HG02623 (cell line): ENCODE measurements around the gene LINC01488.

ENCODE experiments used
- ATAC-seq: cut with Tn5 transposase; IDR thresholded peaks from one replicate; pipeline ENCODE4 v1.9.1; 2021; ENCODE audit warnings: moderate library complexity; ENCODE audit not compliant: unreplicated experiment

The LINC01488 gene

DNA sequence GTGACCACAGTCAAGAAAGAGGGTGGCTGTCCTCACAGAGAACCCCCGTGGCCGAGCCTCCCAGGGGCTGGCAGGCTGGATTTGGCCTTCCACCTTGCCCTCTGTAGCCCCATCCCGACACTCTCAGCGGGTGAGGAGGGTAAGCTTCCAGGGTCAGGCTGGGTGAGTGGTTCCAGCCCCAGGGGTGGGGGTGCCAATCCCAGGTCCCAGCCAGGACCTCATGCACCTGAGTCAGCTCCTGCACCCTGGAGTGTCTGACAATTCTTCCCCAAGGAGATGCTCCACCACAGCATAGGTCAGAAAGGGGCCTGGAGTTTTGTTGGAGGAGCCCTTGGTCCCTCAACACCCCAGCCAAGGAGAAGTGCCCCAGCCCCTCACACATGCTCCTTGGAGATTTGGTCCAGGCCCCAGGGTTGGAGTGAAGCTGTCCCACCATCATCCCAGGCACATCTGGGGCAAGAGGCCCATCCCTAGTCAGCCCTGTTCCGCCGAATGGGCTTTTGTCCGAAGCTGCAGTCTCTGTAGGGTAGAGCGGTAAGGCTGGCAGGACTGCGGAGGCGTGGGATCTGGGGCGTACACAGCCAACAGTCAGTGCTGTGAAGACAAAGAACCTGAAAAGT lies 8.4 kb downstream of the LINC01488 start:
- no peak for ATAC-seq

DNA sequence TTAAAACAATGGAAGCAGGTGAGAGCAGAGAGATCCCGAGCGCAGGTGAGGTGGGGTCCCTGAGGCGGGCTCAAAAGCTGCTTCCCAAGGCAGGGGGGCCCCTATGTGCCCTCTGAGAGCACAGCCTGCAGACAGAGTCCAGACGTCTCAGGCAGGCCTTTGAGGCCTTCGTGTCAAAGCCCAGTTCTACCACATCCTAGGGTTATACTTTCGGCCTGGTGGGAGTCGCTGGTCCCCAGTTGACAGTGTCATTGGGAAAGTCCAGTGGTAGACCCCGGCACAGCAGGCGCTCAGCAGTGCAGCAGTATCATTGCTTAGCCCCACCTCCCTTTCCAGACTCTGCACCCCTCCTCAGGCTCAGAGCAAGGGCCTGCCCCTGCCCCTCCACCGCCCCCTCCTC lies 9.1 kb downstream of the LINC01488 start:
- no peak for ATAC-seq

DNA sequence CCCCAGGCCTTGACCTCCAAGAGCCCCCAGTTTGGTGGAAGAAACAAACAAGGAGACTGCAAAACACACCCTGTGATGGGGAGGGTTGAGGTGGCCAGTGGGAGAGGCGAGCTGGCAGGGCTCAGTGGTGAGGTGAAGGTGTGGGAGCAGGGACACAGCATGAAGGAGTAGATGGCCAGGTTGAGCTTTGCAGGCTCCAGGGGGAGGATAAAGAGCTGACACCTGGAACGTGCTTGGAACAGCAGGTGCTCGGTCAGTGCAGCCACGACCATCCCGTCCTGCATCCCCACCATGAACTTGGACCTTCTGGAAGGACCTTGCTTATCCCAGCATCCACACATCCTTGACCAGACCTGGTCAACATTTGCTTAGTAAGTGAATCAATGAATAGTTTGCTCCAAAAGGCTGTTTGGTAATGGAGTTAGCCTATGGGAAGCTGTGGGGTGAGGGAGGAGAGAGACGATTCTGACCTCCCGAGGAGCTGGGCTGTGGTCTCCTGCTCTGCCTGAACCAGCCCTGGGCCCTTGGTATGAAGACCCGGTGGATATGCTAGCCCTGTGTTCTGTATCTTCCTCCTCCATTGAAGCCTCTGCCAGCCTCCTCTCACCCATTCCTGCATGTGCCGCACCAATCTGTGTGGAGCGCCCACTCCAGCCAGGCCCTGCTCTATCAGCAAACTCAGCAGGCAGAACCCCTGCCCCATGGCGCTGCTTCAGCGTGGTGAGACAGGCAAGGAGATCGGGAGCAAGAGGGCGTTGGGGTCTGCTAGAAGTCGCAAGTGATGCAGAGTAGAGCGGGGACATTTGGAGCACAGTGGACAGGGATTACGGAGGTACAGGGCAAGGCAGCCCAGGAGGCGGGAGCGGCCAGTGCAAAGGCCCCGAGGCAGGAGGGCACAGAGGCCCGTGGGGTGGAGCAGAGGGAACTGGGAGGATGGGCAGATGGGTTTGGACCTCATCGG lies 9.9 kb downstream of the LINC01488 start:
- ATAC-seq: no peak

DNA sequence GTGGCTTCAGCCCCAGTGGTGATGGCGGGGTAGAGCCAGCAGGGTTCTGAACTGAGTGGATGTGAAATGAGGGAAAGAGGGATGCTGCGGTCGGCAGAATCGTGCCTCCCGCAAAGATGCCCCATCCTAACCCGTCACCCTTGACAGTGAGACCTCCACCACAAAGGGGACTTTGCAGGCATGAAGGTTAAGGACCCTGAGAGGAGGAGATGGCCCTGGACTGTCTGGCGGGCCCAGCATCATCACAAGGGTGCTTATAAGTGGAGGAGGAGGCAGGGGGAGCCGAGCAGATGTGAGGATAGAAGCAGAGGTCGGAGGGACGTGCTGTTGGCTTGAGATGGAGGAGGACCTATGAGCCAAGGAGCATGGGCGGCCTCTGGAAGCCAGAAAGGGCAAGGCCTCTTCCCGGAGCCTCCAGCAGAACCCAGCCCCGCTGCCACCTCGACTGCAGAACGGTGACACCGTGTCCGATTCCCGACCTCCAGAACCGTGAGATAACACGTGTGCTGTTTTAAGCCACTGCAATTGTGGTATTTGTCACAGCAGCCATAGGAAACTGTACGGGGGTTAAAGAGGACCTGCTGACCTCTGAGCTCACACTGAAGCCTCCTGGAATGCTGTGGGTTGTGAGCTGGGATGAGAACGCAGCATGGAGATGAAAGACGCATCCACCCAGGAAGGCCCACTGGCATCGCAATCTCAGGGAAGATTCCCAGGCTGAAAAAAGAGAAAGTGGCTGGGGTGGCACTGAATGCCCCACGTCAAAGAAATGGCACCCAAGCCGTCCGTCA lies 10.9 kb downstream of the LINC01488 start:
- ATAC-seq: no peak

DNA sequence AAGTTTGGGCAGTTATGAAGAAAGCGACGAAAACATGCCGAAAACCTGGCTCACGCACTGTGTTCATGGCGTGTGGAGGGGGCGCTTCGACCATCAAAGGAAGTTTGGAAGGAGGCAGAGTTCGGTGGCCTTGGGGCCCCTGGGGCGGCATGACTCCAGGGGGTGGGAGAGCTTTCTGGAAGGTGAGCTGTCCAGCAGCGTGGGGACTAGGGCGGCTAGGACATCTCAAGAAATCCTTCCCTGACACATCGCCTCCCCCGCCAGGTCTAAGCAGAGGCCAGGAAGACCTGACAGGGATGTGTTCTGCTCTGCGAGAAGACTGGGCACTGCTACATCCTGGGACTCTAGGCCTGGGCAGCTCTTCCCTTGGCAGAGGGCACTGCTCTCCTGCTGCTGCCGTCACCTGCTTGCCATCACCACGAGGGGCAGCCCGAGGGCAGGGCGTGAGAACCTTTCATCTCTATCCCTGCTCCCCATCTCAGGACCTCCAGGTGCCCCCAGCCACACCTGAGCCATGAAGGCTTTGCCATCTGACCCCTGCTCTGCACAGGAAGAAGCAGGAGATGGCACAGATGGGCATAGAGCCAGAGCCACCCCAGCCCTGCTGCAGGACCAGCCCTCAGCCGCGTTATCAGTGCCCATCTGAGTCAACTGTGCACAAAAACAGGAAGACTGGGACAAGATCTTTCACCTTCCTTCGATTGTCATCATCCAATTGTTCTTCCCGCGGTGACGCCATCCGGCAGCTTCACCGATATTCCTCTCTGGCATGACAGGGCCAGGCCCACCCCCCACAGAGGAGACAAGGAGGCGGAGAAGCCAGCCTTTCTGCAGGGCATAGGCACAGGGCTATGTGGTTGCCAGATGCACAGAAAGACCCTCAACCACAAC lies 12.7 kb downstream of the LINC01488 start:
- ATAC-seq: no peak

DNA sequence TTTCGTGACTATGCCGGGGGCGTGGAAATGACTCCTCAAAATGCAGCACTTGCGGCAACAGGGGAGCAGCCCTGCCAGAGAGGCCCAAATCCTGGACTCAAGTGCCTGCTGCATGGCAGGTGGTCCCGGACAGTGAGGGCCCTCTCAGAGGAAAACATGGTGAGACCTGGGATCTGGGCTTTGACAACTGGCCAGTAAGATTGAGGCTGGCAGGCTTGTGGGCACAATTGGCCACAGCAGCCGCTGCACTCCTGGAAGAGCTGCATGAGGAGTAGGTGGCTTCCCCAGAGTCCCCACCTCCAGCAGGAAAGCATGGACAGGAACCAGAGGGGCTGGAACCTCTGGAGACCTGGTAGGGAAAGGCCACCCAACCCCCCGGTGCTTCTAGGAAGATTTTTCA lies 13.4 kb downstream of the LINC01488 start:
- no peak for ATAC-seq

DNA sequence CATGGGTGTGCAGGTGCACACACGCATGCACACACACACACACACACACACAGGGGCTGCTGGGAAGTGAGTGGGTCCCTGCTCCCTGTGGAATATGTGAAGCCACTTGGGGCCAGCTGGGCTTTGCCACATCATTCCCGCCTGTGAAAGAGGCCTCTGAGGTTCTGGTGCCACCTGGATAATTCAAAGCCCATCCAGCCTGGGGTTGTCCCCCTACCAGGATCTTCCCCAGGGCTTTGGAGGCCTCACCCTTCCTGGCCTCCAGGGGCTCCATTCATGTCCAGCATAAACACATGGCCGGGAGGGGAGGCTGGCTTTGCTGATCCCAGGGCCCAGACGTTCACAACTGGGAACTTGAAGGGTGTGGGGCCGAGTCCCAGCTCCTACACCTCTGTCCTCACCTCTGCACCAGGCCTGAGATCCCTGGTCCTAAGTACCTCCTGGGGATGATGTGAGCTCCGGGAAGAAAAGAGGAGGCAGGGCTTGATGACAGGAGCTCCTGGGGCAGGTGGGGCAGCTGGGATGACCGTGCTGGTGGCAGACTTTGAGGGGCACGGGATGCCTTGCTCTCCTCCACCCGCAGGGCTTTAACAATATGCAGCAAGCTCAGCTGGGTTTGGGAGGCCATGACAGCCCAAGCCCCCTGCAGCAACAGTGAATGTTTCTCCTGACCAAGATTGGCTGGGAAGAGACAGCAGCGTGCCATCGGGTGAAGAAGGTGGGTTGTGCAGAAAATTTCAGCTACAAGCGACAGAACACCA lies 14.2 kb downstream of the LINC01488 start:
- ATAC-seq: no peak

DNA sequence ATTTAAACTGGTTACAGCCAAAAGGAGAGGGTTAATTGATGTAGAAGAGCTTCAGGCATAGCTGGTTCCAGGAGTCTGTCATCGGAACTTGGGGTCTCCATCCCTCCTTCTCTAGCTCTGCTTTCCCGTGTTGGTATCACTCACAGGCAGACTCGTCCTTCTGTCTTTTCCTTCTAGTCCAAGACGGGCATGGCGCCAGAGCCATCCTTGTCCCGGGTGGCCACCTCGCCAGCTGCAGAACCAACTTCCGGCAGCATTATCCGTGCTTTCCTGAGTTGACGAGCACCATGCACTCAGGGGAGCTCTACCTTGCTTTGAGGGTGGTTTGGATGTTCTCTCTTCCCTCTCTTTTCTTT lies 14.7 kb downstream of the LINC01488 start:
- ATAC-seq: no peak

DNA sequence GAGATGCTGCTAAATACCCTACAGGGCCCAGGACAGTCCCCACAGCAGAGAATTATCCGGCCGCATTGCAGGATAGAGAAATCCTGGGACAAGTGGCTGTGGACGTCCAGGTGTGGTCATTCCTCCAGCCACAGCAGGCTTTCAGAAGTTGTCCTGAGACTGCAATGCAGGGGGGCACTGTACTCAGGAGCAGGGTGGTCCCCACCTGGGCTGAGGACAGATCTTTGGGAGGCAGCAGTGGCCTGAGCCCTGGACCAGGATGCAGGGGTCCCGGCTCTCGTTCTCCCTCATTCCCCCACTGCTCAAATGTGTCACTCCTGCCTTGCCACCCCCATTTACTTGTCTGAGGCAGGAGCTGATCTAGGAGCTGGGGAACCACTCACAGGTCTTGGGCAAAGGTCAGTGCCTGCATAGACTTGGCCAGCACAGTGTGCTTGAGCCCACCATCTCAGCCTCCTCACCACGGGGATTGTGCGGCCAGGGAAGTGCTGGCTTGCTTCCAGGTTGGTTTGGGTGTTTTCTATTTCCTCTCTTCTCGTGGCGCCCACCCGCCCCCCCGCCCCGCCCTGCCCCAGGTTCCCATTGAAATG lies 15.3 kb downstream of the LINC01488 start:
- ATAC-seq: no peak

DNA sequence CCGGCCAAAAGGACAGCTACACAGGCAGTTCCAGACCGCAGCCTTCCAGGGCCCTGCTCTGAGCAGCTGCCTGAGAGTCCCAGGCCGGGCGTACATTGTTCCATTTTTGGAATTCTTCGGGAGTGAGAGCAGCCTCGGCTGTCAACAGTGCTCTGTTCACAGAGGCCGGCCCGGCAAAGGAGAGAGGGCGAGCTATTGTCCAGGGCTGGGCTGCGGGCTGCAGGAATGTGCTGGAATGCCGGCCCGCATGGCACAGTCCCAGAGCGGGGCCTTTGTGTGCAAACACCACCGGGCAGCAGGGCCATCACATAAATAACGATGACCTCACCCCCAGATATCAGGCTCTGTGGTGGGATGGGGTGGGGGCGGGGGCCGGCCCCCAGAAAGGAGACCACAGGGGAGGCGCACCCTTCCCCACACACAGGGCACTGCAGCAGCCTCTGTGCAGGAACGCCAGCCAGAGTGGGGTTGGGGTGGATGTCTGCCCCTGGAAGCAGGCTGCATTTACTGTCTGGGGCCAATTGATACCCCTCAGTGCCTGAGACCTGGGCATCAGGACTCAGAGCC lies 15.8 kb downstream of the LINC01488 start:
- ATAC-seq: no peak

DNA sequence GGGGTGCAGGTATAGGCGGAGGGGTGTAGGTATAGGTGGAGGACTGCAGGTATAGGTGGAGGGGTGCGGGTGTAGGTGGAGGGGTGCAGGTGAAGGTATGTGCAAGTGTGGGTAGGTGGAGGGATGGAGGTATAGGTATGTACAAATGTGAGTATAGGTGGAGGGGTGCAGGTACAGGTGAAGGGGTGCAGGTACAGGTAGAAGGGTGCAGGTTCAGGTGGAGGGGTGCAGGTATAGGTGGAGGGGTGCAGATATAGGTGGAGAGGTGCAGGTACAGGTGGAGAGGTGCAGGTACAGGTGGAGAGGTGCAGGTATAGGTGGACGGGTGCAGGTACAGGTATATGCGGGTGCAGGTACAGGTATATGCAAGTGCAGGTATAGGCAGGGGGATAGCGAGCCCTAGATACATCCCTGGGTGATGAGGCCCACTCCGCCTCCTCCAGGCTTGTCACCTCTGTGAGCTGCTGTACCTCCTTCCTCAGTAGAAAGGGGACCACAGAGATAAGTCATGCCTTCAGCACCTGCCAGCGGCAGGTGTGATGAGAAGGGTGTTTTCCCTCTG lies 17.2 kb downstream of the LINC01488 start:
- no peak for ATAC-seq

DNA sequence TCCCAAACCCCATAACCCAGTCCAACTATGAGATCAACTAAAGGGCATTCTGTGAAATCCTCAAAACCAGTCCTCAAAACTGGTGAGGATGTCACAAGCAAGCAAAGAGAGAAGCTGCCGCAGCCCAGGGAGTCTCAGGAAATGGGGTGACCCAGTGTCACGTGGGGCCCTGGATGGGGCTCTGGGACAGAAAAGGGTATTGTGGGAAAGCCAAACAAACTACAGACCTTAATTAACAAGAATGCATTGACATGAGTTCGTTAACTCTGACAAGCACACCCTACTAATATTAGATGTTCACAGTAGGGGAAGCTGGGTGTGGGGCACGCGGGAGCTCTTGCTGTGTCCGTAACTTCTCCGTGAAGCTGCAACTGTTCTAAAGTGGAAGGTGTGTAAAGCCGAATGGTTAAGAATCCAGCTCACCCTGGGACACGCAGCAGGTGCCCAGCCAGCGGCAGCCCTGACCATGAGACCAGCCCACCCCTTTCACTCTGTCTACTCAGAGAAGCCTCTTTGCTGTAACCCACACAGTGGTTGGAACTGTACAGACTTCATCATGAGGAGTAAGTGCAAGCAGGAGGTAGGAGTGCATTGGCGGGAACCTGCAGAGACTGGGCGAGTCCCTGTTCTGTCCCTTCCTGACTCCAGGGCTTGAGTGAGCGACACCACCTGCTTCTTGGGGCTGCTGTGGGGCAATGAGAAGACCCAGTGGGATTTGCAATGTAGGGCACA lies 17.9 kb downstream of the LINC01488 start:
- no peak for ATAC-seq

DNA sequence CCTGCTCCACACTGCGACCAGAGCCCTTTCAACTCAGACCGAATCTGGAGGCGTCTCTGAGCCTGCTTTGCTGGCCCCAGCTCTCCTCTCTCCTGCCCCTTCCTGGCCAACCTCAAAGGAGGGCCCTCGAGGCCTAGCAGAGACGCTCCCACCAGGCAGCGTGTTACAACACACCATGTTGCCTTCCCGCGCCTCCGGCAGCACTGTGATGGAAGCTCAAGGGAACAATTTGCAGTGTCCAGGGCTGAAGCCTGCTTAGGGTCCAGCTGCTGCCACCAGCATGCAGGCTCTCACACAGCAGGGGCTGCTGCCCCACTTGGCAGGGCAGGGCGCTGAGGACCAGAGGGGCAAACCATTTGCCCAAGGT lies 18.4 kb downstream of the LINC01488 start:
- ATAC-seq: no peak

DNA sequence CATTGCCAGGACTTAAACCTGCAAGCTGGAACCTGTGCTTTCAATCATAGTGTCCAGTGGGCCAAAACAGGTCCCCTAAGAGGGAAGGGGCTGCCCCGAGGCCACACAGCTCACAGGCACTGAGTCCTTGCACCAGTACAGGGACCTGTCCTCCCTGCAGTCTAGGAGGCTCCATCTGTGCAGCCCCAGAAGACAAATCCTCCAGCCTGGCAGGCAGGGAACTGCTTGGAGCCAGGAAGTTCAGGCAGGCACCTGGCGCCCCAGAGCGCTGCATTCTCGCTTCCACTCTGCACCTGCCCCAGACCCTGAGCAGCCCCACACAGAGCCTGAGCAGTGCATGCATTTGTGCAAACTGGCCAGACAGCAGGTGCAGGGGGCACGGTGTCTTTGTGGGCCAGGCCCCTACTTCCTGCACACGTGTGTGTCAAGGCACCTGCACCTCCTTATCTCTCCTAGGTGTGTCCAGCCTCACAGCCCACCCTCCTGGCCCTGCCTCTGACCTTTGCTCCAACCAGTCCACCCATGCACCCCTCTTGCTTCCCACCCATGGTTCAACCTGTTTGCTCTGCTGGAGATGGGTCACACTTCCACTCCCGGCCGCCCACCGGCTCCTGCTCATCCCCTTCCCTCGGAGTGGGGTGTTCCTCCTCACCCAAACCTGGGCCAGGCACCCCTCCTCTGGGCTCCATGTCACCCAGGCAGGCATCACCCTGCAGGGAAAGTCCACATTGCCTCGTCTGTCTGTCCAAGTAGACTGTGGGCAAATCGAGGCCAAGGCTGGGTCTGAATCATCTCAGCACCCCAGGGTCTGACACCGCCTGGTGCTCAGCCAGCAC lies 19.0 kb downstream of the LINC01488 start:
- ATAC-seq: no peak

DNA sequence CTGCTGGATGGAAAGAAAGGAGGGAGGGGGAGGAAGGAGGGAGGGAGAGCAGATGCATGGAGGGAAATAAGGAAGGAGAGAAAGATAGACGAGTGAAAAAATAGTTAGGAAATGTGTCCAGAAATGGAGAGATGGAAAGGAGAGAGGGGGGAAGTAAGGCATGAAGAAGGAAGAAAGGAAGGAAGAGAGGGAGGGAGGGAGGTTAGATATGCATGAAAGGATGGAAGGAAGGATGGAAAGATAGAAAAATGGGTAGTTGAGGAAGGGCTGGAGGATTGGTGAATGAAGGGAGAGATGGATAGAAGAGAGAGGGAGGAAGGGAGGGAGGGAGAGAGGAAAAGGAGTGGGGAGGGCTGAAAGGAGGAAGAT lies 19.6 kb downstream of the LINC01488 start:
- ATAC-seq: no peak

DNA sequence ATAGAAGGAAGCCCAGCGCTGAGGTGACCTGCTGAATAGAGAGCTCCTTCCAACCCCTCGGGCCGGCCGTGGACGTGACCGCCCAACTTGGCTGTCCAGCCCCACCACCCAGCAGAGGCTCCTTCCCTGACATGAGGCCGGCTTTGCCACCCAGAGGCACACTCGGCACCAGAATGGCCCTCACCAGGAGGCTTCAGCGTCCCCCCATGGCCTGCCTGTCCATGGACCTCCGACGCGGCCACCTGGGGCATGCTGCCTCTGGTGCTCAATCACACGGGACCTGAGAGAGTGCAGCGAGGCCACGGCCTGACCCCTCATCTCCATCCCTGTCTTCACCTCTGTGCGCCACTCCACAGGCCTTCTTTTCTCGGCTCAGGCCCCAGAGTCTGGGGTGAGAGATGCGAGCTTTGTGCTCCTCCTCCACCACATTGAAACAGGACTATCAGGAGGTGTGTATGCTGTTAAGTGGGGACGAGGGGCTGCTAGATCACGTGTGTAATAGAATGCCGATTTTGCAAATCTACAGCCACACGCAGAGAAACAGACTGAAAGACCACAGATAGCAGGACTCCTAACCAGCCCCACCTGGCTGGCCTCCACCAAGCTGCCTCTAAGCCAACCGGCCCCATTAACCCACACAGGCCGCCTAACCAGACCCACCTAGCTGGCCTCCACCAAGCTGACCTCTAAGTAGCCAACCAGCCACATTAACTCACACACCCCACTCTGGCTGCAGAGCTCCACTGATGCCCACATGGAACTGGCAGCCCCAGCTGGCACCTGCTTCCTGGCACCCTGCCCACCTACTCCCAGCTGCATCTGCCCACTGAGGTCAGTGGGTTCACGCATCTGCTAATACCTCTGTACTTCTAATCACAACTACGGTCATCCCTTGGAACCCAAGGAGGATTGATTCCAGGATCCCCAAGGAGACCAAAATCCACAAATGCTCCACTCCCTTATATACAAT lies 20.7 kb downstream of the LINC01488 start:
- no peak for ATAC-seq
